Measurements from ENCODE around the gene SP2.

DNA sequence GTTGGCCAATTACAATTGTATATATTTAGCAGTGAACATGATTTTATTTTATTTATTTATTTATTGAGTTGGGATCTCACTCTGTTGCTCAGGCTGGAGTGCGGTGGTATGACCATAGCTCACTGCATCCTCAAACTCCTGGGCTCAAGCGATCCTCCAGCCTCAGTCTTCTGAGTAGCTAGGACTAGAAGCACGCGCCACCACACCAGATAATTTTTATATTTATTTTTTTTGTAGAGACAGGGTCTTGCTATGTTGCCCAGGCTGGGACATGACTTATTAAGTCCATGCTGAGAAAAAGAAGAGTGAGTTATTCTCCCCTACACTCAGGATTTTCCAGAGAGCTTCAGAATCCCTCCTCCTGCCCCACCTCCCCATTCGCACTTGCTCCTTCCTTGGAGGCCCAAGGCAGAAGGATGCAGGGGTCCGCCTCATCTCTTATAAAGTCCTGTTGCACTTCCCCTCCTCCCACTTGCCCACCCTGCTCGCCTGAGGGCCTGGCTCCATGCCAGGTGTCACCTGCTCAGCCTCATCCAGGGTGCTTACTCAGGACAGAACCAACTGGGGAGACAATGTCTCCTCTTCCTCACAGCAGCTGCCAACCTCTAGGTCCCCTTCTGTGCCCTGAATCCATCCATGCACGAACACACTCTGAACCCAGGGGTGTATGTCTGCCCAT is 16.1 kb upstream of the SP2 start:
- TF ChIP-seq, protein P1, sequence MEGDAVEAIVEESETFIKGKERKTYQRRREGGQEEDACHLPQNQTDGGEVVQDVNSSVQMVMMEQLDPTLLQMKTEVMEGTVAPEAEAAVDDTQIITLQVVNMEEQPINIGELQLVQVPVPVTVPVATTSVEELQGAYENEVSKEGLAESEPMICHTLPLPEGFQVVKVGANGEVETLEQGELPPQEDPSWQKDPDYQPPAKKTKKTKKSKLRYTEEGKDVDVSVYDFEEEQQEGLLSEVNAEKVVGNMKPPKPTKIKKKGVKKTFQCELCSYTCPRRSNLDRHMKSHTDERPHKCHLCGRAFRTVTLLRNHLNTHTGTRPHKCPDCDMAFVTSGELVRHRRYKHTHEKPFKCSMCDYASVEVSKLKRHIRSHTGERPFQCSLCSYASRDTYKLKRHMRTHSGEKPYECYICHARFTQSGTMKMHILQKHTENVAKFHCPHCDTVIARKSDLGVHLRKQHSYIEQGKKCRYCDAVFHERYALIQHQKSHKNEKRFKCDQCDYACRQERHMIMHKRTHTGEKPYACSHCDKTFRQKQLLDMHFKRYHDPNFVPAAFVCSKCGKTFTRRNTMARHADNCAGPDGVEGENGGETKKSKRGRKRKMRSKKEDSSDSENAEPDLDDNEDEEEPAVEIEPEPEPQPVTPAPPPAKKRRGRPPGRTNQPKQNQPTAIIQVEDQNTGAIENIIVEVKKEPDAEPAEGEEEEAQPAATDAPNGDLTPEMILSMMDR (IDR thresholded peaks at IDR 0.05): no peak
- TF ChIP-seq EZH2 (IDR thresholded peaks at IDR 0.05; ENCODE audit: borderline replicate concordance, insufficient read depth, low read depth, low read length, poor library complexity, severe bottlenecking): no peak

Data from B cell (primary cell).